ENCODE data around the gene KCNC3.

DNA sequence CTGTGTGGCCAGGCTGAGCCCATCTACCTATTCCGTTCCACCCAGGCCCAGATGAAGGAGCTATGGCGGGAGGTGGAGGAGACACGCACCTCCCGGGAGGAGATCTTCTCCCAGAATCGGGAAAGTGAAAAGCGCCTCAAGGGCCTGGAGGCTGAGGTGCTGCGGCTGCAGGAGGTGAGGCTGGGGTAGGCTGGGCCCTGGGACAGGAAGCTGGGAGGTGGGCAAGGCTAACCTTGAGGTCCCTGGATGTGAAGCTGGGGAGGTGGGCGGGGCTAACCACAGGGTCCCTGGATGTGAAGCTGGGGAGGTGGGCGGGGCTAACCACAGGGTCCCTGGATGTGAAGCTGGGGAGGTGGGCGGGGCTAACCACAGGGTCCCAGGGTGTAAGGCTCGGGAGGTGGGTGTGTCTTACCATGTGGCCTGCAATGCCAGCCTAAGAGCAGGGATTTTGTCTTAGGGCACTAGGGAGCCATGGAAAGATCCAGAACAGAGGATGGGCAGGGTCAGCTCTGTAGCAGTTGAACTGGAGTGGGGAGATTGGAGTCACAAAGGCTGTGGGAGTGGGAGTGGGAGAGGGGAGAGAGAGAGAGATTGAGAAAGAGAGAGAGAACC, 36.9 kb downstream of the KCNC3 start:
- TF ChIP-seq CTCF (IDR thresholded peaks at IDR 0.05; ENCODE audit: low read depth, low read length, poor library complexity, severe bottlenecking) (no peak), EZH2phosphoT487 (IDR thresholded peaks at IDR 0.05; ENCODE audit: borderline replicate concordance, low read length) (no peak)

All from DOHH2 (cell line).